WTC11 (cell line): ENCODE measurements around the gene TMEM266.

ENCODE experiments used
- ATF3 ChIP-seq: sonication (generic); formaldehyde crosslinking; conservative IDR thresholded peaks from 2 replicates; pipeline ENCODE4 v1.8.1; 2022; ENCODE audit warnings: mild to moderate bottlenecking, missing genetic modification reagents
- CTCF ChIP-seq: fragments of 200-600 bp; IDR thresholded peaks from 2 replicates; pipeline ENCODE4 v1.8.0; 2022; ENCODE audit warnings: antibody characterized with exemption
- SP1 ChIP-seq: sonication (generic); formaldehyde crosslinking; conservative IDR thresholded peaks from 2 replicates; pipeline ENCODE4 v1.8.1; 2022; ENCODE audit warnings: missing genetic modification reagents

GRCh38 chr15:76038512-76038911 is 21.3 kb upstream of the TMEM266 start:
- TF ChIP-seq ATF3 (CRISPR knock-in tag) (no peak), CTCF (no peak), SP1 (CRISPR knock-in tag) (no peak)
